Activated naive CD8-positive, alpha-beta T cell treated with anti-CD3 and anti-CD28 coated beads for 36 hours (primary cell): ENCODE data around the gene UVRAG. TPM values are rescaled to one million over a fixed set of nuclear protein-coding genes. Genes with fewer than 3 reads are reported as not detected.
"Not testable (repeated sequence)": the region's sequence is repeated elsewhere in the genome, so short reads cannot be mapped to it uniquely, and the experiment has no call there.

Experiments used
- DNase-seq: peaks from one replicate; pipeline ENCODE4 v3.0.0; 2021
- H3K27ac Mint-ChIP-seq: one replicate; pipeline ENCODE4 v1.8.0; 2022; ENCODE audit warnings: mild to moderate bottlenecking, moderate library complexity, mixed read lengths
- H3K27me3 Mint-ChIP-seq: one replicate; pipeline ENCODE4 v1.8.0; 2022; ENCODE audit warnings: mild to moderate bottlenecking, mixed read lengths
- H3K36me3 Mint-ChIP-seq: one replicate; pipeline ENCODE4 v1.8.0; 2021; ENCODE audit warnings: mild to moderate bottlenecking, mixed read lengths
- H3K4me1 Mint-ChIP-seq: one replicate; pipeline ENCODE4 v1.8.0; 2021; ENCODE audit warnings: mixed read lengths
- H3K4me3 Mint-ChIP-seq: one replicate; pipeline ENCODE4 v1.8.0; 2022; ENCODE audit warnings: mild to moderate bottlenecking, moderate library complexity, mixed read lengths
- H3K9me3 Mint-ChIP-seq: one replicate; pipeline ENCODE4 v1.8.0; 2022; ENCODE audit warnings: mixed read lengths
- total RNA-seq, 2 experiments: library from RNA; stranded (reverse); gene quantifications; one replicate each; pipeline ENCODE4 v1.2.3, GENCODE V29; 2021

UVRAG gene
- total RNA-seq, 2 experiments from 2014 or later, result 16.8 to 17.7 TPM

DNA sequence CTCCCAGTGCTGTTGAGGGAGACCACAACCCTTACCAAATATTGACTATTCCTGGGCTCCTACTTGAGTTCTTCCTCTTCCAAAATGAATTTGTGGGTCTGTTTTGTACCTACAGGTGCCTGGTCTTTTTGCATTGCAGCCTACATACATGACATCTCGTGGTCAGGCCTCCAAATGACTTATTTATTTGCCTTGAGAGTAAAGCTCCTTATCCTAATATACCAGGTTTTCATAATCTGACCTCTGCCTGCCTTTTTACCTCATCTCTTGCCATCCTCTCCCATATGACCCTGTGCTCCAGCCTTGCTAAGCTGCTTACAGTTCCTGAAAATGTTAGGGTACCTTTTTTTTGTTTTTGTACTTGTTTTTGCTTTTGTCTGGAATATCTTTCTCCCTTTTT lies 130.4 kb downstream of the UVRAG start:
- Mint-ChIP-seq H3K27ac (no peak overlapping the region), H3K36me3 (no peaks in the 10 kb centered on the region), H3K4me3 (no peak overlapping the region), H3K4me1 (peaks cover 22% of the 10 kb centered on the region), H3K27me3 (no peaks in the 10 kb centered on the region), H3K9me3 (no peaks in the 10 kb centered on the region)
- no peak for DNase-seq

DNA sequence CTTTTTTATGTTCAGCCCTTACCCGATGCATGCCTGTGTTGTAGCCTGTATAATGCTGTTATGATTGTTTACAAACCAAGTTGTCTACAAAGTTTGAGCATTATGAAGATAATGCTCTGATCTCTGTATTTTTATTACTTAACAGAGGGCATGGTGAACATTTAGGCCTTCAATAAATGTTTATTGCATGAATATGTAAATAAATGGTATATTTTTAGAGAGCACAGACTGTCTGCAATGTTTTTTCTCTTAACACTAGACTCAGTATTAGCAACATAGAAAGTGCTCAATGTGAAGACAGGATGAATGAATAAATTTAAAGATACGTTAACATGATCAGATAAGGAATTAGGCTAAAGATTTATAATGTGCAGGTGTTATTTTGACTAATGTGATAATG lies 130.9 kb downstream of the UVRAG start:
- Mint-ChIP-seq H3K4me3 (no peak overlapping the region), H3K36me3 (no peaks in the 10 kb centered on the region), H3K27me3 (no peaks in the 10 kb centered on the region), H3K4me1 (peaks cover 24% of the 10 kb centered on the region), H3K27ac (no peak overlapping the region), H3K9me3 (no peaks in the 10 kb centered on the region)
- DNase-seq, result no peak

DNA sequence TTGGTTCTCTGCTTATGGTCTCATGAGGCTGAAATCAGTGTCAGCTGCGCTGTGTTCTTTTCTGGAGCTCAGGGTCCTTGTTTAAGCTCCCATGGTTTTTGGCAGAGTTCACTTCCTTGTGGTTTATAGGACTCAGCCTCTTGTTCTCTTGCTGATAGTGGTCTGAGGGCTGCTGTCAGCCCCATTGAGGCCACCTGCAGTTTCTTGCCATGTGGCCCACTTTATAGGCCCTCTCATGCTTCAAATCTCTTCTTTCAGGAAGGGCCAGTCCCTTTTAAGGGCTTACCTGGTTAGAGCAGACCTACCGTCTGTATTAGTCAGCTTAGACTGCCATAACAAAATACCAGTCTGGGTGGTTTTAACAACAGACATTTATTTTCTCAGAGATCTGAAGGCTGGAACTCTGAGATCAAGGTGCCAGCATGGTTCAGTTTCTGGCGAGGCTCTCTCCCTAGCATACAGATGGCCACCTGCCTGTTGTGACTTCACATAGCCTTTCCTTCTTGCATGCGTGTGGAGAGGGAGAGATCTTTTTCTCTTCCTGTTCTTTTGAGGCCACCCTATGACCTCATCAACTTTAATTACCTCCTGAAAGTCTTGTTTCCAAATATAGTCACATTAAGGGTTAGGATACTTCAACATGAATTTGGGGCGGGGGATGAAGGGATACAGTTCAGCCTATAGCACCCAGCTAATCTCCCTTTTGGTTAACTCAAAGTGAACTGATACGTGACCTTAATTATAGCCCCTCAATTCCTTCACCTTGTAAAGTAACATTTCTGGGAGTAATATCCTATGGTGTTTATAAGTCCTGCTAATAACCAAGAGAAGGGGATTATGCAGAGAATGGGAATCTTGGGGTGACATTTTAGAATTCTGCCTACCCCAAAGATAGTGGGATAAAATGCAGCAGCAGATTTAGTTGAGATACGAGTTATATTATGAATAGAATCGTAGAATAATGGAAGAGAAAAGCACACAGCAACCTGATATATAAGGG lies 131.8 kb downstream of the UVRAG start:
- DNase-seq, result no peak
- Mint-ChIP-seq H3K36me3 (no peaks in the 10 kb centered on the region), H3K9me3 (no peaks in the 10 kb centered on the region), H3K4me3 (no peak overlapping the region), H3K4me1 (peaks cover 24% of the 10 kb centered on the region), H3K27ac (no peak overlapping the region), H3K27me3 (no peaks in the 10 kb centered on the region)

DNA sequence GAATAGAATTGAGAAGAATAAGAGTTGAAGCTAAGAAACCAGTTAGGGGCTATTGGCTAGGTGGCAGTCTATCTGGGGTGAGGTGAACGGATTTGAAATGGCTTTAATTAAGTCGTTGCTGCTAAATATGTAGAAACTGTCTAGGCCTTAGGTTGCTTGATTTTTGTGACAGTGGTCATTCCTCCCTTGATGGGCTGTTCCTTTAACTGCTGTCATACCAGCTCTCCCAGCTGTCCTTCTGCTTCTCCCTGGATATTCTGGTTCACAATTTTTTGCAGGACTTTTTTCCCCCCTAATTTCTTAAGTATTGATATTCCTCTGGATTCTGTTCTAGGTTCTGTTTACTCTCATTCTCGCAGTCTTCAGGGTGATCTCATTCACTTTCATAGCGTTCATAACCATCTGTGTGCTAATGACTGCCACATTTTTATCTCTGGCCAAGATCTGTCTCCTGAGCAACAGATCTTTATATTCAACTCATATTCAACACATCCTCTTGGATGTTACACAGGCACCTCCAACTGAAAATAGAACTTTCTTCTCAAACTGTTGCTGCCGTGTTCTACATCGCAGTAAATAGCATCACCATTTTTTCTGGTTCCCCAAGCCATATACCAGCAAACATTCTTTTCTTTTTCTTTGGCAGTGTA lies 134.1 kb downstream of the UVRAG start:
- Mint-ChIP-seq H3K9me3 (no peaks in the 10 kb centered on the region), H3K36me3 (no peaks in the 10 kb centered on the region), H3K4me3 (no peak overlapping the region), H3K27me3 (no peaks in the 10 kb centered on the region), H3K4me1 (peaks cover 21% of the 10 kb centered on the region), H3K27ac (no peak overlapping the region)
- no peak for DNase-seq

DNA sequence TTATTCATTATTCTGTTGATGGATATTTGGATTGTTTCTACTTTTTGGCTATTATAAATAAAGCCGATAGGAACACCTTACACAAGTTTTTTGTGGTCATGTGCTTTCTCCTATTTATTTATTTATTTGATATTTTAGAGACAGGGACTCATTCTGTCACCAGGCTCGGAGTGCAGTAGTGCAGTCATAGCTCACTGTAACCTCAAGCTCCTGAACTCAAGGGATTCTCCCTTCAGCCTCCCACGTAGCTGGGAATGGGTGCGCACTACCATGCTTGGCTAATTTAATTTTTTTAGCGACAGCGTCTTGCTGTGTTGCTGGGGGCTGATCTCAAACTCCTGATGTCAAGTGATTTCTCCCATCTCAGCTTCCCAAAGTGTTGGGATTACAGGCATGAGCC lies 135.1 kb downstream of the UVRAG start:
- Mint-ChIP-seq H3K36me3 (peaks cover 3% of the 10 kb centered on the region), H3K9me3 (no peaks in the 10 kb centered on the region), H3K27me3 (no peaks in the 10 kb centered on the region), H3K27ac (no peak overlapping the region), H3K4me3 (no peak overlapping the region), H3K4me1 (peaks cover 21% of the 10 kb centered on the region)
- no peak for DNase-seq

DNA sequence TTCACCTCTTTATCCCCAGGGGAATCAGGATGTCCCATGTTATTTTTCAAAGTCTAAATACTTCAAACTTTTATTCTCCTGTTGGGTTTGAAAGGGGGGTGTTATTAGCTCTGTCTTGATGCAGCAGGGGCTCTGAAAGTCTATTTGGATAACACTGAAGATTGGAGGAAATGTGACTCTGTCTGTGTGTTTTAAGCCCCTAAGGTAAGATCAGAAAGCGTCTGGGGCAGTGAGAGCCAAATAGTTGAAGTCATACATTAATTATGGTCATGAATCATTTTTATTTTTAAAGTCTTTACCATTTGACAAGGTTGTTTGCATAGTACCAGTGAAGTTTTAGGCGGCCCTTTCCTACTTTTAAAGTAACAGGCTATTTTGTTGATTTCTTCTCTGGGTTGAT lies 139.0 kb downstream of the UVRAG start:
- Mint-ChIP-seq H3K4me3 (no peak overlapping the region), H3K9me3 (peaks cover 1% of the 10 kb centered on the region), H3K27ac (no peak overlapping the region), H3K27me3 (no peaks in the 10 kb centered on the region), H3K4me1 (peaks cover 3% of the 10 kb centered on the region), H3K36me3 (peaks cover 11% of the 10 kb centered on the region)
- DNase-seq, result no peak

DNA sequence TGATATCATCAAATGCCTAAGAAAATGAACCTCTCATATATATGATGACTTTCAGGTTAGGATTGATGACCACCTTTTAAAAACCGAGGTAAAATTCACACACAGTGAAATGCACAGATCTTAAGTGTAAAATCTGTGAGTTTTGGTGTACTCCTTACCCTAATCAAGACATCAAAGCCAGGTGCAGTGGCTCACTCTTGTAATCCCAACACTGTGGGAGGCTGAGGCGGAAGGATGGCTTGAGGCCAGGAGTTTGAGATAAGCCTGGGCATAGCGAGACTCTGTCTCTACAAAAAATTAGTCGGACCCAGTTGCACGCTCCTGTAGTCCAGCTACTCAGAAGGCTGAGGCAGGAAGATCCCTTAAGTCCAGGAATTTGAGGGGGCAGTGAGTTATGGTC lies 140.4 kb downstream of the UVRAG start:
- peaks cover 1% of the 10 kb centered on the region for H3K4me1 Mint-ChIP-seq
- no peak for DNase-seq
- peaks cover 12% of the 10 kb centered on the region for H3K36me3 Mint-ChIP-seq

DNA sequence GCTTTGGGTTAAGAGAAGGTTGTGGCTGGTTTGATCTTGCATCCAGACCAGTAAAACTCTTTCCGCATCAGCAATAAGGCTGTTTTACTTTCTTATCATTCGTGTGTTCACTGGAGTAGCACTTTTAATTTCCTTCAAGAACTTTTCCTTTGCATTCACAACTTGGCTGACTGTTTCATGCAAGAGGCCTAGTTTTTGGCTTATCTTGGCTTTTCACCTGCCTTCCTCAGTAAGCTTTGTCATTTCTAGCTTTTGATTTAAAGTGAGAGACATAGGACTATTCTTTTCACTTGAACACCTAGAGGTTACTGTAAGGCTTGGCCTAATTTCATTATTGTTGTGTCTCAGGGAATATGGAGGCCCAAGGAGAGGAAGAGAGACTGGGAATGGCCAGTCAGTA lies 144.5 kb downstream of the UVRAG start:
- Mint-ChIP-seq H3K4me1 (no peaks in the 10 kb centered on the region), H3K36me3 (peaks cover 21% of the 10 kb centered on the region), H3K27ac (no peak overlapping the region), H3K27me3 (no peaks in the 10 kb centered on the region), H3K4me3 (no peak overlapping the region), H3K9me3 (peaks cover 1% of the 10 kb centered on the region)
- no peak for DNase-seq

More for the DNA sequence above, 140.4 kb downstream of the UVRAG start:
- H3K4me3 Mint-ChIP-seq, result no peak overlapping the region
- H3K27ac Mint-ChIP-seq, result no peak overlapping the region
- peaks cover 1% of the 10 kb centered on the region for H3K9me3 Mint-ChIP-seq
- no peaks in the 10 kb centered on the region for H3K27me3 Mint-ChIP-seq

DNA sequence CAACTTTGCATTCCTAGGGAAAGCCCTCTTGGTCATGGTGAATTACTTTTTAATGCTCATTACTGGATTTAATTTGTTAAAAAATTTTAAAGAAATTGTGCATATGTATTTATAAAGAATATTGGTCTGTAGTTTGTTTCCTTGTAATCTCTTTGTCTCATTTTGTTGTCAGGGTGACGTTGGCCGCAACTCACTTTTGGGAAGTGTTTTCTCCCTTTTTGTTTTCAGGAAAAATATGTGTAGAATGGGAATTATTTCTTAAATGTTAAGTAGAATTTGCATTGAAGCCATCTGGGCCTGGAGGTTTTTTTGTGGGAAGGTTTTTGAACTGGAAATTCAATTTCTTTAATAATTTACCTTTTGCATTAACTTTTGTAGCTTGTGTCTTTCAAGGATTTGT lies 149.1 kb downstream of the UVRAG start:
- no peak overlapping the region for H3K4me3 Mint-ChIP-seq
- peaks cover 13% of the 10 kb centered on the region for H3K4me1 Mint-ChIP-seq
- H3K27ac Mint-ChIP-seq, result no peak overlapping the region
- no peak for DNase-seq
- no peaks in the 10 kb centered on the region for H3K9me3 Mint-ChIP-seq
- peaks cover 20% of the 10 kb centered on the region for H3K36me3 Mint-ChIP-seq
- no peaks in the 10 kb centered on the region for H3K27me3 Mint-ChIP-seq

DNA sequence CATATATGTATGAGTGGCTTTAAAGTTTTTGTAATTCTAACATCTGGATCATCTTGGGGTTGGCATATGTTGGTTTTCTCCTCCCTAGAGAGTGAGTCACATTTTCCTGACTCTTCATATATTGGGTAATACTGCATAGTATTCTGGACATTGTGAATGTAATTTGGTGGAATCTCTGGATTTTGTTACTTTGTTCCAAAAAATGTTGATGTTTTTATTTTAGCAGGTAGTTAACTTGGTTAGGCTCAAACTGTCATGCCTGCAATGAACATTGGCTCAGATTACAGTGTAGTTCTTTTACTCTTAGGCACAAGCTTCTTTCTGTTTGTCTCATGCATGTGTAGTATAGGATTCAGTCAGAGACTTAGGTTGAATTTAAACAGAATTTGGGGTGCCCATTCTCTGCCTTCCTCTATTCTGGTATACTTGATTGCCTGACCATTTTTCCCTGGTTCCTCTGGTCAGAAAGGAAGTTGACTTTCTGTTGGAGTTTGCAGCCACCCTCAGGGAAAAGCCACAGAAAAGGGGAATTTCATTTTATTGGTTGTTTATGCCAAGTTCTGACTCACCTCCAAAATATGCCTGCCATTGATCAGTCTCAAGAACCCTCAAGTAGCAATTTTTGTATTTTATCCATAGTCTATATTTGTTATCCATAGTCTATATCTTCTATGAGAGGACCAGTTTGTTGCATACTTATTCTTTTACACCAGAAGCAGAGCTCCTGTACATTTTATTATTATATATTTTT lies 151.7 kb downstream of the UVRAG start:
- Mint-ChIP-seq H3K36me3 (peaks cover 29% of the 10 kb centered on the region), H3K27me3 (no peaks in the 10 kb centered on the region), H3K4me3 (no peak overlapping the region), H3K9me3 (peaks cover 2% of the 10 kb centered on the region), H3K4me1 (peaks cover 15% of the 10 kb centered on the region), H3K27ac (no peak overlapping the region)
- DNase-seq, result no peak

DNA sequence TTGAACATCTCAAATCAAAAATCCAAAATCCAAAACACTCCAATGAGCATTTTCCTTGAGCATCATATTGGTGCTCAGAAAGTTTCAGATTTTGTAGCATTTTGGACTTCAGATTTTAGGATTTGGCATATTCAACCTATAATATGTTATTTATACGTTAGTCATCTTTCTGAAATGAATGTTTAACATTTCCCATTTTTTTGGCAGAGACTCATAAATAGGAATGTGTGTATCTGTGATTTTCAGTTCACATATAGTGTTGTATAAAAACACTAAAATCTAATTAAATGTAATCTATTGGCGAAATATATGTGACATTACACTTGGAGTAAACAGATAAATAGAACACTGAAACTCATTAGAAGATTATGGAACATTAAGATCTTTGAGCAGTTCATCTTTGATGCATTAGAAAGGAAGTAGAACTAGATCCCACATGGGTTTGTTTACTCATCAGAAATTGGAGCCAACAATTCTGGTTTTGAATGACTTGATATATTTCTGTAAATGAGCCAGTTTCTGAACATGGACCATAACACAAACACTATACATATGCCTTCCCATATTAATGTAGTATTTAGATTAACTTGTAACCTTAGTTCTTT lies 153.1 kb downstream of the UVRAG start:
- peaks cover 37% of the 10 kb centered on the region for H3K36me3 Mint-ChIP-seq
- no peaks in the 10 kb centered on the region for H3K27me3 Mint-ChIP-seq
- H3K4me1 Mint-ChIP-seq, result peaks cover 15% of the 10 kb centered on the region
- H3K27ac Mint-ChIP-seq, result no peak overlapping the region
- DNase-seq, result no peak
- H3K4me3 Mint-ChIP-seq, result no peak overlapping the region
- H3K9me3 Mint-ChIP-seq, result peaks cover 10% of the 10 kb centered on the region

DNA sequence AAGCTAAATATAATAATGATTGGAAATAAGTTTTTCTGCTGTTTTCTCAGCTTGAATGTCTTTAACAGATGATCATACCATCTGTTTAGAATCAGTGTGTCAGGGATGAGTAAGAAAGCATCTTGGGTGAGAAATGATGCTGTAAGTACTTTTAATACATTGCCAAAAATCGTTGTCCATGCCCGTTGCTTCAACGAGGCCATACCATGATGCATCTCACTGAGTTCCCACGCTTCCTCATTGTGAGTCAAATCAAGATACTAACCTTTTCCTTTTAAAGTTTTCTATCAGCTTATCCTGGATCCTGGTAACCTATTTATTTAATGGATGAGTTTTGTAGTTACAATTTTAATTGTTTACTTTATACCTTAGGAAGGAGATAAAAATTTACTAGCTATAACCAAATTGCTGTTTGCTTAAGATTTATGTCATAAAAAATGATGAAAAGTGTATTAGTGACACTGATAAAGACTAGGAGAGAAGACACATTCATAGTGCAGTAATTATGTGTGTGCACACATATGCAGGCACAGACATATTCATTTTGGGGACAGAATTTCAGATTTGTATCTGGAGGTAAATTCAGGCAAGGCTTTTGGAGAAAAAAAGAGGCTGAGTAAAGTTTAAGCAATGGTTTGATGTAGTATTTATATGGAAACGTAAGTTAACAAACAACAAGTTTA lies 154.8 kb downstream of the UVRAG start:
- peaks cover 41% of the 10 kb centered on the region for H3K36me3 Mint-ChIP-seq
- peaks cover 14% of the 10 kb centered on the region for H3K9me3 Mint-ChIP-seq
- no peak overlapping the region for H3K27ac Mint-ChIP-seq
- no peak for DNase-seq
- no peak overlapping the region for H3K4me3 Mint-ChIP-seq
- H3K27me3 Mint-ChIP-seq, result no peaks in the 10 kb centered on the region
- peaks cover 15% of the 10 kb centered on the region for H3K4me1 Mint-ChIP-seq

DNA sequence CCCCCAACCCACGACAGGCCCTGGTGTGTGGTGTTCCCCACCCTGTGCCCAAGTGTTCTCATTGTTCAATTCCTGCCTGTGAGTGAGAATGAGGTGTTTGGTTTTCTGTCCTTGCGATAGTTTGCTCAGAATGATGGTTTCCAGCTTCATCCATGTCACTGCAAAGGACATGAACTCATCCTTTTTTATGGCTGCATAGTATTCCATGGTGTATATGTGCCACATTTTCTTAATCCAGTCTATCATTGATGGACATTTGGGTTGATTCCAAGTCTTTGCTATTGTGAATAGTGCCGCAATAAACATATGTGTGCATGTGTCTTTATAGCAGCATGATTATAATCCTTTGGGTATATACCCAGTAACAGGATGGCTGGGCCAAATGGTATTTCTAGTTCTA lies 158.7 kb downstream of the UVRAG start:
- not testable (repeated sequence) for H3K27ac Mint-ChIP-seq, DNase-seq, H3K27me3 Mint-ChIP-seq, H3K4me3 Mint-ChIP-seq
- Mint-ChIP-seq H3K4me1 (peaks cover 15% of the 10 kb centered on the region), H3K9me3 (peaks cover 14% of the 10 kb centered on the region), H3K36me3 (peaks cover 49% of the 10 kb centered on the region)

DNA sequence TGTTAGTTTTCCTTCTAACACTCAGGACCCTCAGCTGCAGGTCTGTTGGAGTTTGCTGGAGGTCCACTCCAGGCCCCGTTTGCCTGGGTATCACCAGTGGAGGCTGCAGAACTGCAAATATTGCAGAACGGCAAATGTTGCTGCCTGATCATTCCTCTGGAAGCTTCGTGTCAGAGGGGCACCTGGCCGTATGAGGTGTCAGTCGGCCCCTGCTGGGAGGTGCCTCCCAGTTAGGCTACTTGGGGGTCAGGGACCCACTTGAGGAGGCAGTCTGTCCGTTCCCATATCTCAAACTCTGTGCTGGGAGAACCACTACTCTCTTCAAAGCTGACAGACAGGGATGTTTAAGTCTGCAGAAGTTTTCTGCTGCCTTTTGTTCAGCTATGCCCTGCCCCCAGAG lies 164.1 kb downstream of the UVRAG start:
- DNase-seq, H3K9me3 Mint-ChIP-seq, H3K4me3 Mint-ChIP-seq, H3K27ac Mint-ChIP-seq, H3K27me3 Mint-ChIP-seq: not testable (repeated sequence)
- Mint-ChIP-seq H3K4me1 (peaks cover 19% of the 10 kb centered on the region), H3K36me3 (peaks cover 28% of the 10 kb centered on the region)
